Measurements from ENCODE around the gene TBX5.

- TF ChIP-seq CTCF (conservative IDR thresholded peaks at IDR 0.05 in 1 of 2, IDR thresholded peaks at IDR 0.05 in 1 of 2; ENCODE audit: low read depth in 1 of 2, low read length in 2 of 2) = no peak
- no peak for TF ChIP-seq EZH2 (IDR thresholded peaks at IDR 0.05; ENCODE audit: low read length, missing control alignments)
Observed at GRCh38 chr12:114319422-114319821, 86.5 kb downstream of the TBX5 start.
